GM18519 (cell line): ENCODE data around the gene ARID4B.
"Not testable (repeated sequence)": the region's sequence is repeated elsewhere in the genome, so short reads cannot be mapped to it uniquely, and the experiment has no call there.

Experiments
- ATAC-seq: cut with Tn5 transposase; IDR thresholded peaks from one replicate; pipeline ENCODE4 v1.9.1; 2021; ENCODE audit warnings: mild to moderate bottlenecking, moderate library complexity; ENCODE audit not compliant: unreplicated experiment, low FRiP score

Gene ARID4B

DNA sequence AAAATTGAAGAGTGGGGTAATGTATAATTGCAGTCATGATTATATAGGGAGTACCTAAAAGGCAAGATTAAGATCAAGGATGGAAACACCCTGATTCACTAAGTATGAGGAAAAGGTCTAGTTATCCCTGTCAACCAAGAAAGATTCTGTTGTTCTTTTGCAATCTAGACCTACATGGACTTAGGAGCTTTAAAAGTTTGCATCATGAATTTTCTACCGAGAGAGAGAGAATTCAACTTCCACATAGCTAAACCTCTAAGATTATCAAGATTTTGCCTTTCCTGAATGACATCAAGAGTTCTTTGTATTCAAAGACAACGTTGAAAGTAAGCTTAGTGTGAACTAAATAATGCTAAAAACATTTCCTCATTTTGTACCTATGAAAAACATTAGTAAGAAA lies 88.1 kb downstream of the ARID4B start:
- ATAC-seq = no peak

DNA sequence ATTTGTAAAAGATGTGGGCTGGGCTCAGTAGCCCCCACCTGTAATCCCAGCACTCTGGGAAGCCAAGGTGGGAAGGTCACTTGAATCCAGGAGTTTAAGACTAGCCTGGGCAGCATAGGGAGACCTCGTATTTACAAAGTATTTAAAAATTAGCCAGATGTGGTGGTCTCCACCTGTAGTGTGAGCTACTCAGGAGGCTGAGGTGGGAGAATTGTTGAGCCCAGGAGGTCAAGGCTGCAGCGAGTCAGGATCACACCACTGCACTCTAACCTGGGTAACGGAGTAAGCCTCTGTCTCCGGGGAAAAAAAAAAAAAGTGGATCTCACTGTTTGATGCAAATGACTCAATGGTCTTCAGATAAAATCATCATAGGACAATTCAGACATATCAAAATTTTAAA lies 89.4 kb downstream of the ARID4B start:
- ATAC-seq = no peak

DNA sequence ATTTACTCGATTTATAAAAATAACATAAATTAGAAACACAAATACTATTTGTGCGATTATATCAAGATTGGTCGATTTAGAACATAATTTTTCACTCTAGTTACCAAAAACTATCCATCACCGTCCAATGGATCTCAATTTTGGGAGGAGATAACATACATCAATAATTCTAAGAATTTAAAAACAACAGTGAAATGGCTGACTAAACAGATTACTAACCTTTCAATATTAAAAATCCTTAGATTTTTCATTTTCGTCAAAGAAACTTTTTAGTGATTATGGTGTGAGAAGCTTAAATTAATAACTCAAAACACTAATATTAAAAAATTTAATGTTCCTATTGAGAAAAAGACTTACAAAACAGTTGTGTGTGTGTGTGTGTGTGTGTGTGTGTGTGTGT lies 91.9 kb downstream of the ARID4B start:
- no peak for ATAC-seq

DNA sequence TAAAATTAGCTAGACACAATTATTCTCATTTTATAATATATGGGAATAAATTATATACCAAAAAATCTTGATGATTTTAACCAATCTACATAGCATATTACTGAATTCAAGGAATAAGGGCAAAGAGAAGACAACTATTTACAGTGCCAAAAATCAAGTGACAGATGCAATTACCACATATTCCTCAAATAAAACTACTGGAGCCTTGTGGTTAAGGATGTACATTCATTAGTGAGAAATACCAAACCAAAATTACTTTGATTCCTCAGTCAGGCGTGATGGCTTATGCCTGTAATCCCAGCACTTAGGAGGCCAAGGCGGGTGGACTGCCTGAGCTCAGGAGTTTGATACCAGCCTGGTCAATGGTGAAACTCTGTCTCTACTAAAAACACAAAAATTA lies 98.1 kb downstream of the ARID4B start:
- ATAC-seq = no peak

DNA sequence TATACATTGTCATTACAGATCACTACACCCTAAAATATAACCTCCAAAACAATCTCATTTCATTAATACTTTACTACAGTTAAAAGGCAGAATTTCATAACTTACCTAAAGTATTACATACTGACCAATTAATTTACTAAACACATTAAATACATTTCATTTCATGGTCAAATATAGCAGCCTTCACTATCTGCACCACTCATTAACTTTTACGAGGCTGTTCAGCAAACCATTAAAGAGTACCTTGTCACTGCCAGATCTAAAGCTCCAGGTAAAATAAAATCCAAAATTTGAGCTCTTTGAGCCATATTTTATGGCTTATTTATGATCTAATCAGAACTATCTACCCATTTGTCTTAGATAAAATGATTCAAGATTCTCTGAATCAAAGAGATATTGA lies 100.6 kb downstream of the ARID4B start:
- no peak for ATAC-seq

DNA sequence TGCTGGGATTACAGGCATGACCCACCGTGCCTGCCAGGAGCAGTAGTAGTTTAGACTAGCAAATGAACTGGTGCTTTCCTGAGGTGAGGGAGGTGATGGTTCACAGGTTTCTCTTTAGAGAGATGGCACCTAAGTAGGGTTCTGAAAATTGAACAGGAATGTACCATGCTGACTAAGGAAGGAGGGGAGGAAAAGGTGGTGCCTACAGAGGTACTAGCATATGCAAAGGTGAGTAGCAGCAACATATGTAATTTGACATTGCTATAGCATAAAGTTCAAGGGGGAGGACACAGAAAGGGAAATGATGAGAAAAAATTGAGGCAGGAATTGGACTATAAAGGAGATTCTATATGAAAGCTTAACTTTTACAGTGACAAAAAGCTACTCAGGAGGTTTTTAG lies 101.0 kb downstream of the ARID4B start:
- ATAC-seq = no peak

DNA sequence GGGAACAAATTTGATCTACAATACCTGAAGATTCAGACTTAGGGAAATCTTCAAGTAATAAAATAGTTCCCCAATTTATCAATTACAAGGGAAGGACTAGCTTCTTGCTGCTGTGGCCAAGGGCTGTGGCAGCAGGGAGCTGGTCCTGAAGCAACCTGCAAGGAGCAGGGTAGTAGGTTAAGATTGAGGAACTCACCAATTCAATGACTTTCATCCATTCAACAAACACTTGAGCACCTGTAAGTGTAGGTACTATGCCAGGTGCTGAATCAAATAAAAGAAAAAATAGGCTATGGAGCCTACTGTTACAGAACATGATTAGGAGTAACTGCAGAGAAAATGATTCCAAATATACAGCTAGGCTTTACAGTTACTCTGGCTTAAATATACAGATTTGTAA lies 102.7 kb downstream of the ARID4B start:
- no peak for ATAC-seq

DNA sequence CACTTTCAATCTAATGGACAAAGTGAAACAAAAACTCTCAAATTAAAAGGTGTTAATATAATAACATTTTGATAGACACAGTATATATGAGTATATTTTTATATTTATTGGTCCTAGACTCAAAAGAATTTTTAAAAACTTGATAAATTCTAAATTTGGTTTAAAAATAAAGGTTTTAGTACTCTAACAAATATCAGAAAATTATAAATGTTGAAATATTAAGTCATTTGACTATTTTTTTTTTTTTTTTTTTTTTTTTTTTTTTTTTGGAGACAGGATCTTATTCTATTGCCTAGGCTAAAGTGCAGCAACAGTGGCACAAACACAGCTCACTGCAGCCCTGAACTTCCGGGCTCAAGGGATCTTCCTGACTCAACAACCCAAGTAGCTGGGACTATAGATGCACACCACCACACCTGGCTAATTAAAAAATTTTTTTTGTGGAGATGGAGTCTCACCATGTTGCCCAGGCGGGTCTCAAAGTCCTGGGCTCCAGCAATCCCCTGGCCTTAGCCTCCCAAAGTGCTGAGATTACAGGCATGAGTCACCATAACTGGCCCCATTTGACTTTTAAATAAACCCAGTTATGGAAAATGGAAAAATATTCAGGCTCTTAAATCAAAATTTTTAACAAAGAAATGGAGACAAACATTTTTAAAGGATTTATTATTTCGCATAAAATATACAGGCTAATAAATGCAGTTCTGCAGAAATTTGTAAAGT lies 106.2 kb downstream of the ARID4B start:
- ATAC-seq = no peak

DNA sequence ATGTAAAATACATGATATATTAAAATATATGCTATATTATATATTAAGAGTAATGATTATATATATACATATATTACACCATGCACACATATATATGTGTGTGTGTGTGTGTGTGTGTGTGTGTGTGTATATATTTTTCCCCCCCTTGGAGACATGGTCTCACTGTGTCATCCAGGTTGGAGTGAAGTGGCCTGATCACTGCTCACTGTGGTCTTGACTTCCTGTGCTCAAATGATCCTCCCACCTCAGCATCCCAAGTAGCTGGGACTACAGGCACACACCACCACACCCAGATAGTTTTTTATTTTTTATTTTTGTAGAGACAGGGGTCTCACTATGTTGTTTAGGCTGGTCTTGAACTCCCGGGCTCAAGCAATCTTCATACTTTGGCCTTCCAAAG lies 112.5 kb downstream of the ARID4B start:
- no peak for ATAC-seq

DNA sequence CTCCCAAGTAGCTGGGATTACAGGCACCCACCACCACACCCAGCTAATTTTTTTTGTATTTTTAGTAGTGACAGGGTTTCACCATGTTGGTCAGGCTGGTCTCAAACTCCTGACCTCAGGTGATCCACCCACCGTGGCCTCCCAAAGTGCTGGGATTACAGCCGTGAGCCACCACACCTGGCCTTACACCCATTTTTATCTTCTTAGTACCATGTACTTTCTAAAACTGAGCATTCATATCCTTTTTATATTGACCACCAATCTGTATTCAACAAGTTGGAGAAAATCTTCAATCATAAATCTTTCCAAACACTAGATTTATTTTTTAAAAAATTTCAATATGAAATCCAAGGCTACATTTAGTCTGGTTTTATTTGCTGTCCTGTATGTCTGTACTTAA lies 113.0 kb downstream of the ARID4B start:
- not testable (repeated sequence) for ATAC-seq

DNA sequence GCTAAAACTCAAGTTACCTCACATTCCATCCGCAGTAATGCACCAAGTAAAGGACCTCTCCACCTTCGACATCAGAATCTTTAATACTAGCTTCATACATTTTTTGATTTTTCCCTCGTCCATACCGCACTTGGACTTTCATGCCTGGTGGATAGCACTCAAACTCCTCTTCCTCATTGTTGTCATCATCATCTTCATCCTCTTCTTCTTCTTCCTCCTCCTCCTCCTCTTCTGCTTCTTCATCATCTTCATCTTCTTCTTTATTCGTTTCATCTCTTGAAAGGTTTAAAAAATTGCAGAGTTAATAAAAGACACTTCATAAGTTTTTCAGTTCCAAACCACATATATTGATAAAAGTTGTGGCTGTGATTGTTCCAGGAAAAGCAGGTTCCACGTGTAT lies 114.2 kb downstream of the ARID4B start:
- no peak for ATAC-seq

DNA sequence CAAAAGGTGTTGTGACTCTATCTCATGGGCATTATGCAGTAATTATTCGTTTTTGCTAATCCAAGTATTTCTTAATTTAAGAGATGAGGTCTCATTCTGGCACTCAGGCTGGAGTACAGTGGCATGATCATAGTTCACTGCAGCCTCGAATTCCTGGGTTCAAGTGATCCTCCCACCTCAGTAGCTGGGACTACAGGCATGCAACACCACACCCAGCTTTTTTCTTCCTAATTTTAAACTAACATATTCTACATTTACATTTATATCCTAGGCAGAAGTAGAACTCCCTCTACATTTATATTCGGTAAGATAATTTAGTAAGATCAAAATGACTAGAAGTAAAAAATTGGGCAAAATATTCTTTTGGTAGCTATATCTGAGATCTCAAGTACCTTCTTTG lies 116.5 kb downstream of the ARID4B start:
- ATAC-seq = no peak

DNA sequence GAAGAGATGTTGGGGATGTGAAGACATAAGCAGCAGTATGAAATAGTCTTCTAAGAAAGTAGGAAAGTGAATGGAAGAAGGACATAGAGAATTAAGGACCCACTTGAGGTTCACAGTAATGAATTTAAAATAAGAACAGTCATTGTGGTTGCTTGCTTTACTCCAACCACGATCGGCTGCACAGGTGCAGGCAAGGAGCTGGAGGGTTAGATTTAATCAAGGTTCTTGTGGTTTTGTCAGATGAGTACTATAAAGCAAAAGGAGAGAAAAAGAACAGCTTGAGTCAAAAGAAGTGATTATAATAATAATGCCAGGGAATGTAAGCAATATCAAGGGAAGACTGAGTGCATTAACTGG lies 120.8 kb downstream of the ARID4B start:
- no peak for ATAC-seq

DNA sequence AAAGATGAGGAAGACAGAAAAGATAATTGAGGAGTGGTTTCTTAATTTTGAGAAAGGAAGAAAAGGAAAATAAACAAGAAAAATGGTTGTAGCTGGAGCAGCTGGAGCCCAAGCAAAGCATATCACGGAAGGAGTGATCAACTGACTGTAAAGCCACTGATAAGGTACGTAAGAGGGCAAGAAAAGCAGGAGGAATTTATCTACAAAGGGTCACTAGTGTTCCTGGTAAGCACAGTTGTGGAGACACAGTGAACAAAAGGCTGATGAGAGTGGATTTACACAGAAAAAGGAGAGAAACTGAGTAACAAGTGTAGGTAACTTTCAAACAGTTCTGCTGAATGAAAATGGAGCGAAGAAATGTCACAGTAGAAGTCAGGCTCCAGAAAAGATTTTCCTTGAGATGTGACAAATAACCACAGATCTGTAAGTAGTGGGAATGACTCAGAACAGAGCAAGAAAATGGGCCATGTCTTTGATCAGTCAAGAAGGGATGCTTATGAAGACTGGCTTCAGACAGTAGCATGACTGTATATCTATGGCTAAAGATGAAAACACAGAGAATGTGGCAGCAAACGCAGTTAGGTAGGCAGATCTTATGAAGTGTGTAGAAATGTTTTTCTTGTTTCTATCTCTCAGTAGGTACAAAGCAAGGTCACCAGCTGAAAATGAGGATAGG lies 121.3 kb downstream of the ARID4B start:
- ATAC-seq = no peak

DNA sequence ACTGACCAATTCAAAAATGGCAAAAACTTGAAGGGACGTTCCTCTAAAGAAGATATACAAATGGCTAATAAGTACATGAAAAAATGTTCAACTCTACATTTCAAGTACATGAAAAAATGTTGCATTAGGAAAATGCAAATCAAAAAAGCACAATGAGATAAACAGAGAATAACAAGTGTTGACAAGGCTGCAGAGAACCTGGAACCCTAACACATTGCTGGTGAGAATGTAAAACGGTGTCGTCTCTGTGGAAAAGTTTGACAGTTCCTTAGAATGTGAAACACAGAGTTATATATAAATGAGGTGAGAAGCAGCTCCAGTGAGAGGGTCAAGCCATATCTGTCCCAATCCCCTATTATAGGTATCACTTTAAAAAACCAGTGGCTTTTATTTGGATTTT lies 122.3 kb downstream of the ARID4B start:
- no peak for ATAC-seq

DNA sequence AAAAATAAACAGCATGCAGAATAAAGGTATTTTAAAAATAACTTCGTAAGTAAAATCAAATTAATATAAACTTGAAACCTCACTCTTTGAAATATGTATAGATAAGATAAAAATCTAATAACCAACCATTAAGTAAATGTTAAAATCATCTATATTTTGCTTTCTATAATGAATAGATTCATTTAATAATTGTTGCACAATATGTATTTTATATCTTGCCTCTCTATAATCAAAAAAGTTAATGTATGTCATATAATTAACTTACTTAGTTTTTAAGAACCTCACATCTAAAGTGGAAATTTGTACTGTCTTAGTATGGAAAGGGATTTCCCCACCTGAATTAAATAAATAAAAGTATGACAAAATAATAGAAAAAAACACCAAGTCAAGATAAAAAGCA lies 124.6 kb downstream of the ARID4B start:
- ATAC-seq = no peak

DNA sequence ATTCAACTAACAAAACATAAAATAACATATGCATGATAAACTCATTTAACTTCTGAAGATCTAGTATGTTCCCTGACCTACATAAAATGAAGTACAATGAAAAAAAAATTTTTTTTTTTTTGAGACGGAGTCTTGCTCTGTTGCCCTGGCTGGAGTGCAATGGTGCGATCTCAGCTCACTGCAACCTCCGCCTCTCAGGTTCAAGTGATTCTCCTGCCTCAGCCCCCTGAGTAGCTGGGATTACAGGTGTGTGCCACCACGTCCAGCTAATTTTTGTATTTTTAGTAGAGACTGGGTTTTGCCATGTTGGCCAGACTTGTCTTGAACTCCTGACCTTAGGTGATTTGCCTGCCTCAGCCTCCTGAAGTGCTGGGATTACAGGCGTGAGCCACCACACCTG lies 125.5 kb downstream of the ARID4B start:
- ATAC-seq = not testable (repeated sequence)

DNA sequence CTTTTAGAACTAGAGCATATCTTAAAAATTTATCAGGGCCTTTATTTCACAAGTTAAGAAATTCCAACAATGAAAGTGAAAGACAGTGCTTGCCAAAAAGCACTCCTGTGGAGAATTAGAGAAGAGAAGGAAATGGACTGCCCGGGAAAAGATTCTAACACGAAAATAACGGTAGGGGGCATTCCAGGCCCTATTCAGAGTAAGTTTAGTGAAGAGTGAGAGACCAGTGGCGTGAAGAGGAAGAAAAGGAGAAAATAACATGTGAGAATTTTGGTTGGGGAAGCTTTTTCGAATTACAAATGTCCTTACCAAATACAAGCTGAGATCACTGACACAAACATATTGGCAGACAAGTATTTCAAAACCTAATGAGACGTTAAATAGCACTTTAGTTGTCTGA lies 128.5 kb downstream of the ARID4B start:
- ATAC-seq = no peak

DNA sequence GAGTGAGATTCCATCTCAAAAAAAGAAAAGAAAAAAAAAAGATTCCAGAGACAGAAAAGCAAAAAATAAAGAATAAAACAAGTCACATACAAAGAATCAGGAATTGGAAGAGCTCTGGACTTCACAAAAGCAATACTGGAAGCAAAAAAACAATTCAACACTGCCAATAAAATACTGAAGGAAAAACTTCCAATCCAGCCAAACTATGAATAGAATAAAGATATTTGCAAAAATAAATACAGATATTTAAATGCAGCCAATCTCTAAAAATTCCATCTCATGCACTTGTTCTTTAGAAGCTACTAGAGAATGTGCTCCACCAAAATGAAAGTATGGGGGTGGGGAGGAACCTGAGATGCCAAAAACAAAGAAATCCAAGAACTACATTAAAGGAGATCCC lies 137.5 kb downstream of the ARID4B start:
- no peak for ATAC-seq

DNA sequence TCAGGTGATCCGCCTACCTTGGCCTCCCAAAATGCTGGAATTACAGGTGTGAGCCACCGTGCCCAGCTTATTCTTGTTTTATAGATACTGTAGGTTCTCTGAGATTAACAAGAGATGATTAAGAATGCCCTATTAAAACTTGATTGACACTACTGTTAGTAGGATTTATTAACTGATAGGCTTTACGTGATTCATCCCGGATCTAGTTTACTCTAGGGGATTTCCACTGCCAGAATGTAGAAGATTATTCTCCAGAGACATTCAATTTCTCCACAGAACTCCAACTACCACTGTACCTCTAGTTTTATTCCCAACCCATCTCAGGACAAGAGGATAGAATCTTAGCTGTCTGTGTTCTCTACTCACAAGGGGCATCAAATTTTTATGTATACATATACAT lies 140.7 kb downstream of the ARID4B start:
- no peak for ATAC-seq

DNA sequence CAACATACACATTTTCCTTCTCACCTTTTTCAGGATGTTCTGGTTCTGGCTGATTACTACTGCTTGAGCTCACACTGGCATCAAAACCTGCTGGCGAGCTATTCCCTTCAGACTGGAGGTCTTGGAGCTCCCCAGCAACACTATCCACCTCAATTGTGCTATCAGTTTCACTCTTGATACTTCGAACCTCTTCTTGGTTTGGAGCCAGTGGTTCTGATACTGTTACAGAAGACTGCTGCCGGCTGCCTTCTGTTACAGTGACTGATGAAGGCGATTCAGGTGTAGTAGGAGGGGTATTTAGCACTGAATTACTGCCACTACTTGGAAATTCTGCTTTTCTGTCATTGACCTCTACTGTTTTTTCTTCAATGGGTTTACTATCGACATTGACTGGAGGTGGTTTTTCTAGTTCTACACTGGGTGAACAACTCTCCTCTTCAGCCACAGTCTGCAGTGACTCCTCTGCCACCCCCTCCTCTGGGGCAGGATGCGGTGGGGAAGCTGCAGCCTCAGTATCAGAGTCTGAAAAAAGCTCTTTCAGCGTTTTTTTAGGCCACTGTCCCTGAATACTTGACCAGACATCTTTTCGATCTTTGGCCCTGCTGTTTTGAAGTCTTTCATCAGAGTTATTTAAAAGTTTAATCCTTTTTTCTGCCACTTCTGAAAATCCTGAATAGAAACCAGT lies 146.3 kb downstream of the ARID4B start:
- no peak for ATAC-seq

DNA sequence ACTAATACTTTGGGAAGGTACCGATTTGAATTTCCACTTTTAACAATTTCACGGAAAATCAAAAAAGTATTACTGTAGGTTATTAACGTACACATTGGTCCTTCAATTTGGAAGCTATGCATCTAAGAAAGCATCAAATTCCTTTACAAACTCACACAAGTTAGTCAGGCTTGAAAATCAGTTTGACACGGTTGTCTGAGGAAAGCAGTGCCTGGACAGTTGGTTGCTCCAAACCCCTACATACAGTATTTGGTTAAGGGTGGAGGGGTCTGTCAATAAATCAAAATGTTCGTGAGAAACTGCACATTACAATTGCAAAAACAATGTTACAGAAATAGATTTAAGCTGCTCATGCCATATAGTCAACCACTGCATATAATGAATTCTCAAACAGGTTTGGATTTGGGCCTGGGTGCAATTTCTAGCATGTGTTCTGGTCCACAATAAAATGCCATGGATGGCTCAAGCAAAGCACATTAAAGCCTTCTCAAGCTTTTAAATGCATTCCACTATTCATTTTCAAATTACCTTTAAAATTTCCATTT lies 147.0 kb downstream of the ARID4B start:
- no peak for ATAC-seq
